Measurements from ENCODE around the gene MORN2.

The MORN2 gene

GRCh38 chr2:38836791-38837190 is 39.0 kb upstream of the MORN2 start:
- H3K4me3 ChIP-seq (ENCODE audit: low read length), result no peak overlapping the region
- DNase-seq (ENCODE audit: low read depth), result peak; percentile 9
- TF ChIP-seq, protein P1, sequence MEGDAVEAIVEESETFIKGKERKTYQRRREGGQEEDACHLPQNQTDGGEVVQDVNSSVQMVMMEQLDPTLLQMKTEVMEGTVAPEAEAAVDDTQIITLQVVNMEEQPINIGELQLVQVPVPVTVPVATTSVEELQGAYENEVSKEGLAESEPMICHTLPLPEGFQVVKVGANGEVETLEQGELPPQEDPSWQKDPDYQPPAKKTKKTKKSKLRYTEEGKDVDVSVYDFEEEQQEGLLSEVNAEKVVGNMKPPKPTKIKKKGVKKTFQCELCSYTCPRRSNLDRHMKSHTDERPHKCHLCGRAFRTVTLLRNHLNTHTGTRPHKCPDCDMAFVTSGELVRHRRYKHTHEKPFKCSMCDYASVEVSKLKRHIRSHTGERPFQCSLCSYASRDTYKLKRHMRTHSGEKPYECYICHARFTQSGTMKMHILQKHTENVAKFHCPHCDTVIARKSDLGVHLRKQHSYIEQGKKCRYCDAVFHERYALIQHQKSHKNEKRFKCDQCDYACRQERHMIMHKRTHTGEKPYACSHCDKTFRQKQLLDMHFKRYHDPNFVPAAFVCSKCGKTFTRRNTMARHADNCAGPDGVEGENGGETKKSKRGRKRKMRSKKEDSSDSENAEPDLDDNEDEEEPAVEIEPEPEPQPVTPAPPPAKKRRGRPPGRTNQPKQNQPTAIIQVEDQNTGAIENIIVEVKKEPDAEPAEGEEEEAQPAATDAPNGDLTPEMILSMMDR (IDR thresholded peaks at IDR 0.05; ENCODE audit: insufficient read depth, low read depth, low read length, missing control alignments), result no peak

DNA sequence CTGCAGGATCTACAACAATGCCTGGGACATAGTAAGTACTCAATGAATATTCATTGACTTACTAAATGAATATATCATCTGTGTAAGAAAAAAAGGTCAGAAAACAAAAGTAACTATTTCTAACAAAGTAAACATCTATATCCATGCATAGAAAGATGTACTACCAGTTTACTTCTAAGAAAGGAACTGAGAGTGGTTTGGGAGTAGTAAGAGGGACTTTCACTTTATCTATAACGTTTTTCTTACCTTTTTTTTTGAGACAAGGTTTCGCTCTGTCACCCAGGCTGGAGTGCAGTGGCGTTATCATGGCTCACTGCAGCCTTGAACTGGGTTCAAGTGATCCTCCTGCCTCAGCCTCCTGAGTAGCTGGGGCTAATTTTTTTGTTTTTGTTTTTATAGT is 25.7 kb upstream of the MORN2 start:
- DNase-seq (ENCODE audit: low read depth), result no peak
- no peak overlapping the region for H3K4me3 ChIP-seq (ENCODE audit: low read length)
- TF ChIP-seq, protein P1 (IDR thresholded peaks at IDR 0.05; ENCODE audit: insufficient read depth, low read depth, low read length, missing control alignments), result no peak

- no peak overlapping the region for H3K4me3 ChIP-seq (ENCODE audit: low read length)
- TF ChIP-seq, protein P1 (IDR thresholded peaks at IDR 0.05; ENCODE audit: insufficient read depth, low read depth, low read length, missing control alignments), result no peak
- peak; percentile 89 for DNase-seq (ENCODE audit: low read depth)
Observed at GRCh38 chr2:38856165-38856564, 19.6 kb upstream of the MORN2 start.

DNA sequence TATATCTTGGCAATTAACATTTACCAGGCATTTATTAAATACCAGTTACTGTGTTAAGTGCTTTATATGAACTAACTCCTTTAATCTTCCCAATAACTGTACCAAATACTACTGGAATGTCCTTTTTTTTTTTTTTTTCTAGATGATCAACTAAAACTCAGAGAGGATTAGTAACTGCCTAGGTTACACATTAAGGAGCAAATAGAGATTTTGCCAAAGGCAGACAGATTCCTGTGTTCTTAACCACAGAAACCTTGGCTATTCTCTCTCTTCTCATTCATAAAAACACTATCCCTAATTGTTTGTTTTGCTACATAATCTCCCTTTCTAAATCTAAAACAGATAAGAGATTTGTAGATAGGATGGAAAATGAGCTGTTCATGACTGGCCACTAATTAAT is 13.3 kb upstream of the MORN2 start:
- DNase-seq (ENCODE audit: low read depth), result no peak
- H3K4me3 ChIP-seq (ENCODE audit: low read length), result no peak overlapping the region
- TF ChIP-seq, protein P1 (IDR thresholded peaks at IDR 0.05; ENCODE audit: insufficient read depth, low read depth, low read length, missing control alignments), result no peak

DNA sequence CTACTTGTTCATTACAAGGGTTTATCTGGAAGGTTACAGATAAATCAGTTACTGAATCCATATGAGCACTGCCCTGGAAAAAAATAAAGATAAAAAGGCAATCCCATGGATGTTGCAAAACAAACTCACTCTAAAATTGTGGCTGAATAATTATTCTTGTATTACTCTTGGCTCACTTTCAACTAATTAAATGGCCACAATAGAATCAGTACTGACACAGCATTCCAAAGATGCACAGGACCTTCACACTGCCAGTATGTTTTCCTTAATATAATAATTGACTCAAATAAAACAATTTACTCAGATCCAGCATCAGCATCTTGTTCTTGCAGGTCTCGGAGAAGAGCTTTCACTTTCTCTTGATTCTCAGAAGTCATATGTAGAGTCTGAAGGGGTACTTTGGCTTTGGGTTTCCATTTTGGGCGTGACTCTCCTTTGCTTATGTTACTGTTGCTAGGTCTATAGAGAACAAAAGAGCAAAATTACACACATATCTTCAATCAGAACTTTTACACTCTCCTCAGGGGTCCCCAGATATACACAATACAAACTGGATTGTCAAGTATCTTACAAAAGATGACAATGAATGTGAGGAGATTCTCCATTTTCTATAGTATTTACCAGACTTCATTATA is 12.6 kb upstream of the MORN2 start:
- TF ChIP-seq, protein P1 (IDR thresholded peaks at IDR 0.05; ENCODE audit: insufficient read depth, low read depth, low read length, missing control alignments), result no peak
- no peak for DNase-seq (ENCODE audit: low read depth)
- no peak overlapping the region for H3K4me3 ChIP-seq (ENCODE audit: low read length)

DNA sequence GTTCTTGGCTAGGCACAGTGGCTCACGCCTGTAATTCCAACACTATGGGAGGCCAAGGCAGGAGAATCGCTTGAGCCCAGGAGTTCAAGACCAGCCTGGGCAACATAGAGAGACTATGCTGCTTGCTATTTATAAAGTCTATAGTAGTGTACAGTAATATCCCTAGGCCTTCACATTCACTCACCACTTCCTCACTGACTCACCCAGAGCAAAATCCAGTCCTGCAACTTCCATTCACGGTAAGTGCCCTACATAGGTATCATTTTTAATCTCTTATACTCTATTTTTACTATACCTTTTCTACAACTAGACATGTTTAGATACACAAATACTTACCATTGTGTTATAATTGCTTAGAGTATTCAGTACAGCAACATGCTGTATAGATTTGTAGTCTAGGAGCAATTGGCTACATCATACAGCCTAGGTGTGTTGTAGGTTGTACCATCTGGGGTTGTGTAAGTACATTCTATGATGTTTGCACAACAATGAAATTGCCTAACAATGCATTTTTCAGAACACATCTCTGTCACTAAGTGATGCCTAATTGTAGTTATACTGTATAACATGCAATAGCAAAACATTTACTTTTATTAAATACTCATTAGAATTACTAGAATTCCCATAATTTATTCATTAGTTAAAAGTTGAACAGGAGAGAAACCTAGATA is 8.9 kb upstream of the MORN2 start:
- no peak overlapping the region for H3K4me3 ChIP-seq (ENCODE audit: low read length)
- peak; percentile 95 for DNase-seq (ENCODE audit: low read depth)
- TF ChIP-seq, protein P1 (IDR thresholded peaks at IDR 0.05; ENCODE audit: insufficient read depth, low read depth, low read length, missing control alignments), result no peak

DNA sequence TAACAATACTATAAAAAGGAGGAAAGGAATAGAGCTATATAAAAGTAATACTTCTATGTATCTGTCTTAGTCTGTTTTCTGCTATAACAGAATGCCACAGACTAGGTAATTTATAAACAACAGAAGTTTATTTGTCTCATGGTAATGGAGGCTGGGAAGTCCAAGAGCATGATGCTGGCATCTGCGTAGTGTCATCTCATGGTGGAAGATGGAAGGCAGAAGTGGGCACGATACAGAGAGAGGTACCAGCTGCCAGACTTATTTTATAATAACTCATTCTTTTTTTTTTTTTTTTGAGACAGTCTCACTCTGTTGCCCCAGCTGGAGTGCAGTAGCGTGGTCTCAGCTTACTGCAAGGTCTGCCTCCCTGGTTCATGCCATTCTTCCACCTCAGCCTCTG is 4.3 kb upstream of the MORN2 start:
- TF ChIP-seq, protein P1 (IDR thresholded peaks at IDR 0.05; ENCODE audit: insufficient read depth, low read depth, low read length, missing control alignments), result no peak
- DNase-seq (ENCODE audit: low read depth), result no peak
- no peak overlapping the region for H3K4me3 ChIP-seq (ENCODE audit: low read length)
